Measurements from ENCODE around the gene FAM184B.

The FAM184B gene

GRCh38 chr4:17647927-17648326, 133.5 kb downstream of the FAM184B start:
- H3K4me1 ChIP-seq (ENCODE audit: low read length) = no peaks in the 10 kb centered on the region
- H3F3A ChIP-seq (ENCODE audit: insufficient read depth, low read length) = no peaks in the 10 kb centered on the region
- DNase-seq = no peak
- TF ChIP-seq EZH2phosphoT487 (IDR thresholded peaks at IDR 0.05; ENCODE audit: low read length) (no peak), EZH2 (optimal IDR thresholded peaks at IDR 0.05; ENCODE audit: low read depth, low read length) (no peak), CTCF (IDR thresholded peaks at IDR 0.05; ENCODE audit: low read length) (no peak; the same call in 1 of the 2 replicates)
- H3K36me3 ChIP-seq (replicated peaks; ENCODE audit: insufficient read depth, low read length) = no peaks in the 10 kb centered on the region
- no peaks in the 10 kb centered on the region for H3K27me3 ChIP-seq (replicated peaks; ENCODE audit: insufficient read depth, low read length)
- H2AFZ ChIP-seq (ENCODE audit: low read length) = no peak overlapping the region
- H4K20me1 ChIP-seq (ENCODE audit: insufficient read depth, low read length) = no peaks in the 10 kb centered on the region
- H3K9ac ChIP-seq (ENCODE audit: low read length) = no peak overlapping the region
- no peaks in the 10 kb centered on the region for H3K9me2 ChIP-seq (replicated peaks; ENCODE audit: insufficient read depth, low read length)
- no peaks in the 10 kb centered on the region for H3K79me2 ChIP-seq (ENCODE audit: low read length)
- H3K9me3 ChIP-seq (replicated peaks; ENCODE audit: insufficient read depth, low read length) = no peaks in the 10 kb centered on the region
- H3K4me2 ChIP-seq (ENCODE audit: low read depth, low read length) = no peak overlapping the region
- no peak overlapping the region for H3K4me3 ChIP-seq (ENCODE audit: low read length)
- no peak overlapping the region for H3K27ac ChIP-seq (ENCODE audit: low read length)

DNA sequence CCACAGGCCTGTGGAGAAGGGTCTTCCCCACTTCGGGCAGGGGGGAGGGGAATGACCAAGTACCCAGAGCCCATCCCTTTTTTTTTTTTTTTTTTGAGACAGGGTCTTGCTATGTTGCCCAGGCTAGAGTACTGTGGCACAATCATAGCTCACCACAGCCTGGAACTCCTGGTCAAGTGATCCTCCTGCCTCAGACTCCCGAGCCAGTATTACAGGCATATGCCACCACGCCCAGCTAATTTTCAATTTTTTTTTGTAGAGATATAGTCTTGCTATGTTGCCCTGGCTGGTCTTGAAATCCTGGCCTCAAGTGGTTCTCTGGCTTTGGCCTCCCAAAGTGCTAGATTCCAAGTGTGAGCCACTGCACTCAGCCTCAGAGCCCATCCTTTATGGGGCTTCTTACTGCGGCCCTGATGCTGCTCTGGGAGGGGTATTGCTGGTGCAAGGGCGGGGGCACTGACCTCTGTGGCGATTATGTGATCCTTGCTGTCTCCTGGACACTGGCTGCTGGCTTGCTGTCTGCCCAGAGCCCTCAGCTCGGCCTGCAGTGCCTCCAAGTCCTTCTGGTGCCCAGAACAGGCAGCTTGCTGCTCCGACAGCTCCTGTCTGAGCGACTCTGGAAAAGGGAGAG, 134.1 kb downstream of the FAM184B start:
- Histone ChIP-seq H3K9me3 (replicated peaks; ENCODE audit: insufficient read depth, low read length) (no peaks in the 10 kb centered on the region), H3K9ac (ENCODE audit: low read length) (no peak overlapping the region), H3K27ac (ENCODE audit: low read length) (no peak overlapping the region), H2AFZ (ENCODE audit: low read length) (no peak overlapping the region), H3K4me2 (ENCODE audit: low read depth, low read length) (no peak overlapping the region), H3K9me2 (replicated peaks; ENCODE audit: insufficient read depth, low read length) (no peaks in the 10 kb centered on the region), H3K79me2 (ENCODE audit: low read length) (no peaks in the 10 kb centered on the region), H4K20me1 (ENCODE audit: insufficient read depth, low read length) (no peaks in the 10 kb centered on the region), H3K36me3 (replicated peaks; ENCODE audit: insufficient read depth, low read length) (no peaks in the 10 kb centered on the region), H3K4me1 (ENCODE audit: low read length) (no peaks in the 10 kb centered on the region), H3K4me3 (ENCODE audit: low read length) (no peak overlapping the region), H3F3A (ENCODE audit: insufficient read depth, low read length) (no peaks in the 10 kb centered on the region), H3K27me3 (replicated peaks; ENCODE audit: insufficient read depth, low read length) (no peaks in the 10 kb centered on the region)
- no peak for TF ChIP-seq EZH2phosphoT487 (IDR thresholded peaks at IDR 0.05; ENCODE audit: low read length)
- TF ChIP-seq EZH2 (optimal IDR thresholded peaks at IDR 0.05; ENCODE audit: low read depth, low read length) = no peak
- DNase-seq = no peak

- Histone ChIP-seq H3K79me2 (ENCODE audit: low read length) (no peaks in the 10 kb centered on the region), H3K9me3 (replicated peaks; ENCODE audit: insufficient read depth, low read length) (no peaks in the 10 kb centered on the region), H3K36me3 (replicated peaks; ENCODE audit: insufficient read depth, low read length) (no peaks in the 10 kb centered on the region), H3K4me1 (ENCODE audit: low read length) (no peaks in the 10 kb centered on the region), H4K20me1 (ENCODE audit: insufficient read depth, low read length) (no peaks in the 10 kb centered on the region), H3F3A (ENCODE audit: insufficient read depth, low read length) (no peaks in the 10 kb centered on the region), H3K9ac (ENCODE audit: low read length) (no peak overlapping the region), H3K27ac (ENCODE audit: low read length) (no peak overlapping the region), H2AFZ (ENCODE audit: low read length) (no peak overlapping the region), H3K27me3 (replicated peaks; ENCODE audit: insufficient read depth, low read length) (no peaks in the 10 kb centered on the region), H3K9me2 (replicated peaks; ENCODE audit: insufficient read depth, low read length) (no peaks in the 10 kb centered on the region), H3K4me3 (ENCODE audit: low read length) (no peak overlapping the region), H3K4me2 (ENCODE audit: low read depth, low read length) (no peak overlapping the region)
- no peak for DNase-seq
- no peak for TF ChIP-seq EZH2 (optimal IDR thresholded peaks at IDR 0.05; ENCODE audit: low read depth, low read length)
- no peak for TF ChIP-seq EZH2phosphoT487 (IDR thresholded peaks at IDR 0.05; ENCODE audit: low read length)
- no peak for TF ChIP-seq CTCF (IDR thresholded peaks at IDR 0.05; ENCODE audit: low read length)
Observed at GRCh38 chr4:17646693-17647092, 134.7 kb downstream of the FAM184B start.

DNA sequence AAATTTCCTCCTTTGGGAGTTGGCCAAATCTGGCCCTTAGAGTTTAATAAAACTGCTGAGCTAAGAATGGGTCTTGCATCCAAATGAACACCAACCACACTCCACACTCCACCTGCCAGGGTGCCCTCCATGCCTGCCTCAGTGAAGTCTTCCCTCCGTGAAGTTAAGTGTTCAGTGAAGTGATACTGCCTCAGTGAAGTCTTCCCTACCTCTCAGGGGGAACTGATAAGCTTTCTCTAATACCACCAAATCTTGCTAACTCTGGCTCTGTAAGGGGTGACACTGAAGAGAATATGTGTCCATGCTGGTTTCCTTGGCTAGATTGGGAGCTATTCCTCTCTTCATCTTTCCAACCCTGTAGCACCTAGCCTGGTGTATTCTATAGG, 139.0 kb downstream of the FAM184B start:
- H3F3A ChIP-seq (ENCODE audit: insufficient read depth, low read length) = no peaks in the 10 kb centered on the region
- no peaks in the 10 kb centered on the region for H3K9me3 ChIP-seq (replicated peaks; ENCODE audit: insufficient read depth, low read length)
- no peak overlapping the region for H2AFZ ChIP-seq (ENCODE audit: low read length)
- H3K9ac ChIP-seq (ENCODE audit: low read length) = no peak overlapping the region
- DNase-seq = no peak
- H3K27me3 ChIP-seq (replicated peaks; ENCODE audit: insufficient read depth, low read length) = no peaks in the 10 kb centered on the region
- H3K4me3 ChIP-seq (ENCODE audit: low read length) = no peak overlapping the region
- no peaks in the 10 kb centered on the region for H3K4me1 ChIP-seq (ENCODE audit: low read length)
- no peak overlapping the region for H3K27ac ChIP-seq (ENCODE audit: low read length)
- no peak for TF ChIP-seq EZH2phosphoT487 (IDR thresholded peaks at IDR 0.05; ENCODE audit: low read length)
- TF ChIP-seq EZH2 (optimal IDR thresholded peaks at IDR 0.05; ENCODE audit: low read depth, low read length) = no peak
- no peak for TF ChIP-seq CTCF (IDR thresholded peaks at IDR 0.05; ENCODE audit: low read length)
- H3K4me2 ChIP-seq (ENCODE audit: low read depth, low read length) = no peak overlapping the region
- no peaks in the 10 kb centered on the region for H3K36me3 ChIP-seq (replicated peaks; ENCODE audit: insufficient read depth, low read length)
- H3K79me2 ChIP-seq (ENCODE audit: low read length) = no peaks in the 10 kb centered on the region
- H3K9me2 ChIP-seq (replicated peaks; ENCODE audit: insufficient read depth, low read length) = no peaks in the 10 kb centered on the region
- no peaks in the 10 kb centered on the region for H4K20me1 ChIP-seq (ENCODE audit: insufficient read depth, low read length)
